Measurements from ENCODE around the gene RWDD3. TPM values are rescaled to one million over a fixed set of nuclear protein-coding genes. Genes with fewer than 3 reads are reported as not detected.

RWDD3 gene
- total RNA-seq, 2 donors from 2014 or later, result 35.5 to 37.1 TPM

DNA sequence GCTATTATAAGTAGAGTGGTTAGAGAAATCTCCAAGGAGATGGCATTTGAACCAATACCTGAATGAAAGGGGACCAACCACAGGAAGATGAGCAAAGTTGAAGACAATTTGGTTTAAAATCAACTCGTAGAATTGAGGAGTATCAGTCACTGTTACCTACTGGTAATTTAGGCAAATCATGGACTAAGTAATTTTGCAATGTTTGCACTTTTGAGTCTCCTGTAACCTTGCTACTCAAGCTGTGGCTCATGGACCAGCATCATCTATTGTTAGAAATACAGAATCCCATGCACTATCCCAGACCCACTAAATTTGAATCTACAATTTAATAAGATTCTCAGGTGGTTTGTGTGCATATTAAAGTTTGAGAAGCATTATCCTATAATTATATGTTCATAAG lies 21.8 kb downstream of the RWDD3 start:
- peaks cover 22% of the 10 kb centered on the region for H3K36me3 Mint-ChIP-seq (ENCODE audit: low read depth)
- Histone ChIP-seq H3K9me3 (ENCODE audit: control insufficient read depth, low read length) (no peaks in the 10 kb centered on the region), H3K4me3 (ENCODE audit: low read length) (no peak overlapping the region), H3K27me3 (ENCODE audit: control insufficient read depth, insufficient read depth, low read length, poor library complexity, severe bottlenecking) (no peaks in the 10 kb centered on the region), H3K27ac (ENCODE audit: low read depth, low read length) (no peak overlapping the region), H3K4me1 (ENCODE audit: control insufficient read depth, insufficient read depth, low read length) (no peaks in the 10 kb centered on the region), H3K9ac (ENCODE audit: extremely low read depth, low read length, poor library complexity, severe bottlenecking) (no peak overlapping the region), H3K36me3 (ENCODE audit: control insufficient read depth, insufficient read depth, low read length) (peaks cover 13% of the 10 kb centered on the region)
- peaks cover 7% of the 10 kb centered on the region for H3K4me1 Mint-ChIP-seq
- no peak overlapping the region for H3K4me3 Mint-ChIP-seq
- H3K27me3 Mint-ChIP-seq (ENCODE audit: insufficient read depth), result no peaks in the 10 kb centered on the region
- TF ChIP-seq, protein P1, sequence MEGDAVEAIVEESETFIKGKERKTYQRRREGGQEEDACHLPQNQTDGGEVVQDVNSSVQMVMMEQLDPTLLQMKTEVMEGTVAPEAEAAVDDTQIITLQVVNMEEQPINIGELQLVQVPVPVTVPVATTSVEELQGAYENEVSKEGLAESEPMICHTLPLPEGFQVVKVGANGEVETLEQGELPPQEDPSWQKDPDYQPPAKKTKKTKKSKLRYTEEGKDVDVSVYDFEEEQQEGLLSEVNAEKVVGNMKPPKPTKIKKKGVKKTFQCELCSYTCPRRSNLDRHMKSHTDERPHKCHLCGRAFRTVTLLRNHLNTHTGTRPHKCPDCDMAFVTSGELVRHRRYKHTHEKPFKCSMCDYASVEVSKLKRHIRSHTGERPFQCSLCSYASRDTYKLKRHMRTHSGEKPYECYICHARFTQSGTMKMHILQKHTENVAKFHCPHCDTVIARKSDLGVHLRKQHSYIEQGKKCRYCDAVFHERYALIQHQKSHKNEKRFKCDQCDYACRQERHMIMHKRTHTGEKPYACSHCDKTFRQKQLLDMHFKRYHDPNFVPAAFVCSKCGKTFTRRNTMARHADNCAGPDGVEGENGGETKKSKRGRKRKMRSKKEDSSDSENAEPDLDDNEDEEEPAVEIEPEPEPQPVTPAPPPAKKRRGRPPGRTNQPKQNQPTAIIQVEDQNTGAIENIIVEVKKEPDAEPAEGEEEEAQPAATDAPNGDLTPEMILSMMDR (conservative IDR thresholded peaks at IDR 0.05), result no peak
- peaks cover 7% of the 10 kb centered on the region for H3K9me3 Mint-ChIP-seq
- H3K27ac Mint-ChIP-seq, result no peak overlapping the region
- no peak for DNase-seq
- 90 to 91% methylated on average over 1 of the region's 1 CpG for WGBS, 2 experiments (ENCODE audit: insufficient coverage in 1 of 2, insufficient read length in 1 of 2)

- Mint-ChIP-seq H3K4me3 (no peak overlapping the region), H3K9me3 (peaks cover 7% of the 10 kb centered on the region), H3K36me3 (ENCODE audit: low read depth) (peaks cover 13% of the 10 kb centered on the region), H3K27ac (no peak overlapping the region), H3K4me1 (peaks cover 7% of the 10 kb centered on the region), H3K27me3 (ENCODE audit: insufficient read depth) (no peaks in the 10 kb centered on the region)
- DNase-seq, result no peak
- Histone ChIP-seq H3K36me3 (ENCODE audit: control insufficient read depth, insufficient read depth, low read length) (no peaks in the 10 kb centered on the region), H3K9ac (ENCODE audit: extremely low read depth, low read length, poor library complexity, severe bottlenecking) (no peak overlapping the region), H3K4me1 (ENCODE audit: control insufficient read depth, insufficient read depth, low read length) (no peaks in the 10 kb centered on the region), H3K27ac (ENCODE audit: low read depth, low read length) (no peak overlapping the region), H3K27me3 (ENCODE audit: control insufficient read depth, insufficient read depth, low read length, poor library complexity, severe bottlenecking) (no peaks in the 10 kb centered on the region), H3K9me3 (ENCODE audit: control insufficient read depth, low read length) (no peaks in the 10 kb centered on the region), H3K4me3 (ENCODE audit: low read length) (no peak overlapping the region)
- WGBS, 2 experiments (ENCODE audit: insufficient coverage in 1 of 2, insufficient read length in 1 of 2), result 97 to 100% methylated on average over 1 of the region's 1 CpG
- TF ChIP-seq, protein P1 (conservative IDR thresholded peaks at IDR 0.05), result no peak
Observed at GRCh38 chr1:95257758-95258157, 23.7 kb downstream of the RWDD3 start.

DNA sequence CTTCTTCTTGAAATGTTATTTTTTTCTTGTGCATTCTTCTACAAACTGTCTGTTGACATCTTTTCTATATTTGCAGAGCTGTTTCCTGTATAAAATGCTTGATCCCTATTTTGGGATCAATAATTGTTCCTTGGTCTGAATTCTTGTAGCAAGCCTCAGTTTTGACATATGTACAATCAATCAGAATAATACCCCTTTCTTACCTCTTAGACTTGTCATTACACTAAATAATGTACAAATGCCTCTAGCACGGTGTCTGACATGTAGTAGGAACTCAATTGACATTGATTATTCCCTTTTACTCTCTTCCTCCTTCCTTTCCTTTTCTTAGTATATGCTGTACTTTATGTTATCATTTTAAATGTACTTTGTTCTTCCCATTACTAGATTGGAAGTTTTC lies 25.2 kb downstream of the RWDD3 start:
- TF ChIP-seq, protein P1 (conservative IDR thresholded peaks at IDR 0.05), result no peak
- Mint-ChIP-seq H3K9me3 (peaks cover 1% of the 10 kb centered on the region), H3K4me1 (peaks cover 9% of the 10 kb centered on the region), H3K27ac (no peak overlapping the region), H3K27me3 (ENCODE audit: insufficient read depth) (no peaks in the 10 kb centered on the region), H3K36me3 (ENCODE audit: low read depth) (peaks cover under 1% of the 10 kb centered on the region), H3K4me3 (no peak overlapping the region)
- WGBS, 2 experiments (ENCODE audit: insufficient coverage in 1 of 2, insufficient read length in 1 of 2), result 100% methylated on average over 1 of the region's 1 CpG; no CpG with 5 or more reads in 1 of the 2 experiments
- DNase-seq, result no peak
- H3K4me3 ChIP-seq (ENCODE audit: low read length), result no peak overlapping the region
- H3K36me3 ChIP-seq (ENCODE audit: control insufficient read depth, insufficient read depth, low read length), result no peaks in the 10 kb centered on the region
- H3K9me3 ChIP-seq (ENCODE audit: control insufficient read depth, low read length), result peaks cover 2% of the 10 kb centered on the region
- H3K4me1 ChIP-seq (ENCODE audit: control insufficient read depth, insufficient read depth, low read length), result no peaks in the 10 kb centered on the region
- no peak overlapping the region for H3K9ac ChIP-seq (ENCODE audit: extremely low read depth, low read length, poor library complexity, severe bottlenecking)
- no peak overlapping the region for H3K27ac ChIP-seq (ENCODE audit: low read depth, low read length)
- no peaks in the 10 kb centered on the region for H3K27me3 ChIP-seq (ENCODE audit: control insufficient read depth, insufficient read depth, low read length, poor library complexity, severe bottlenecking)
